Jurkat, Clone E6-1 (cell line): ENCODE data around the gene DTNB.
"Not testable (repeated sequence)": the region's sequence is repeated elsewhere in the genome, so short reads cannot be mapped to it uniquely, and the experiment has no call there.

Experiments used
- DNase-seq: peaks from one replicate; pipeline ENCODE4 v3.0.0-alpha.2; 2011; ENCODE audit warnings: low read depth, low spot score
- H3K4me3 ChIP-seq: 2 replicates; pipeline ENCODE4 v1.5.1; 2011; ENCODE audit warnings: mild to moderate bottlenecking, low read length, control low read depth, moderate library complexity

The DTNB gene

GRCh38 chr2:25413409-25413808, 260.0 kb downstream of the DTNB start:
- H3K4me3 ChIP-seq, DNase-seq: not testable (repeated sequence)

DNA sequence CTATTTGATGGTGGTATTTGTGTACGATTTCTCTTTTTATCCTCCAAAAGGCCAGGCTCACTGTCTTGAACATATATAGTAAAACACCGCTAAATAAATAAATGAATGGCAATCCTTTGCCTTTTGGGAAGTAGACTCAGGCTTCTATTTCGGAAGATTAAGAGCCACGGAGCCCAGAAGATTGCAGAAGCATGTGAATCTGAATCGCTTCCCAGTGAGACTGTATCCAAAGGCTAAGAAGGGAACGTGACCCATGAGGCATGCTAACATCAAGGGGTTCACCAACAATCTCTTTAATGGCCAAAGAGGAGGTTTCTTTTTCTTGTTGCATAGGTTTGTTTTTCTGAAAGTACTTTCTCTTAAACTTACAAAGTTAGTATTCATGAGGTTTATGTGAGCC, 261.6 kb downstream of the DTNB start:
- no peak overlapping the region for H3K4me3 ChIP-seq
- no peak for DNase-seq

DNA sequence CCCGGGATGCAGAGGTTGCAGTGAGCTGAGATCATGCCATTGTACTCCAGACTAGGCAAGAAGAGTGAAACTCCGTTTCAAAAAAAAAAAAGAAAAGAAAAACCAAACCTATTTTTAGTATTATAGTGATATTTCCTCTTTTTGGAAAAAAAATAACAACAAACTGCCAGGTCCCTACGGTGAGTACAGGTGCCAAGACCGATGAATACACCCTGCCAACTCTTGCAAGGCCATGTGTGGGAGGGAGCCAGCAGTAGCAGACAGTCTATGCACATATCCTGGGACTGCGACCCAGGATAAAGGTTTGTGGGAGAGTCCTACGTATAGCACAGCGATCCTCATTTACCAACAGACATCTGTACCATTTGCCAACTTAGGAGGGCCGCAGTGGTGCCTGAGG, 262.1 kb downstream of the DTNB start:
- no peak for DNase-seq
- H3K4me3 ChIP-seq: no peak overlapping the region

DNA sequence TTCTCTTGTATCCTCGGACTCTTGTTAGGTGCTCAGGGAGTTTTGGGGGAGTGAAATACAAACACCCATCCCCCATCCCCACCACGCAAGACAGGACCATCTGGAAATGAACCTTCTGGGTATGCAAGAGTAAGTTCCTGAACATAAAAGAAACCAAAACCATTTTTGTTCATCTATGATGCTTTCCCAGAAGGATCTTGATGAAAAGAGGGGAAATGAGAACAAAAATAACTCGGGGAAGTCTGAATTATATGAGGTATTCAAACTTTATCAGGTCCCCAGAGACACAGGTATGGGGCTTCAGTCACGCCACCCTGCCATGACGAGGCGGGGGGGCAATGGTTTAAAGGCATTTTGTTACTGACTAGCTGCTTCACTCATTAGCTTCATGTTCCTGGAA, 263.0 kb downstream of the DTNB start:
- no peak for DNase-seq

DNA sequence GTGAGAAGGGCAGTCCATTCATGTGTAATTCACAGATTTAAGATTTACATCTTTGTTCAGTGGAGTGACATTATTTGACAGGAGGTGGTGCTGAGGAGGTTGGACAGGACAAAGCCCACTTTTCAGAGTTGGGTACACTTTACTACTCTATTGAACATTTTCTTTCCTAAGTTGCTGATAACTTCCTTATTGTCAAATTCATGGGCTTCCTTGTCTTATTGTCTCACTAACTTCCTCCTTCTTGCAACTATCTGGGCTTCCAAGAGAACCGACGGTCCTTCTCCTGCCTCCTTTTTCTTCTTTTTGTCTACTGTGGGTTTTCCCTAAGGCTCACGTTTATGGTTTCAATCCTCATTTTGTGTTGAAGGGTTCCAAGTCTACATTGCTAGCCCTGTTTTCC, 263.9 kb downstream of the DTNB start:
- no peak overlapping the region for H3K4me3 ChIP-seq
- DNase-seq: no peak

More for the DNA sequence above, 263.0 kb downstream of the DTNB start:
- no peak overlapping the region for H3K4me3 ChIP-seq

DNA sequence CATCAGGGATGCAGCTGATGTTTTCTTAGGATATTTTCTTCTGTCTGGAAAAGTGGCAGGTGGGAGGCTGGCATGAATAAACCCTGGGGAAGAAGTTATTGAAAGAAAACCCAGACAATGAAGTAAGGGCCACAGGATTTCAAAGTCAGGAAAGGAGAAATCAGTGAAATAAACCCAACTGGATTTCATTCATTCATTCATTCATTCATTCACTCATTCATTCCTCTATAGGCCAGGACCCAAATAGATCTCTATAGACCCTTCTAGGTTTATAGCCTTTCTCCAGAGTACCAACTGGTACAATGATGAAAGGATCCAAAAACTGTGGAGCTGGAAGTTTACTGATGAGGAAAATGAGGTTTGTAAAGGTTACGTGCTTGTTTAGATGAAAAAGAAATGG, 264.3 kb downstream of the DTNB start:
- H3K4me3 ChIP-seq: no peak overlapping the region
- DNase-seq: no peak

- no peak overlapping the region for H3K4me3 ChIP-seq
- DNase-seq: no peak
These were observed 267.6 kb downstream of the DTNB start for GRCh38 chr2:25405611-25406295.

DNA sequence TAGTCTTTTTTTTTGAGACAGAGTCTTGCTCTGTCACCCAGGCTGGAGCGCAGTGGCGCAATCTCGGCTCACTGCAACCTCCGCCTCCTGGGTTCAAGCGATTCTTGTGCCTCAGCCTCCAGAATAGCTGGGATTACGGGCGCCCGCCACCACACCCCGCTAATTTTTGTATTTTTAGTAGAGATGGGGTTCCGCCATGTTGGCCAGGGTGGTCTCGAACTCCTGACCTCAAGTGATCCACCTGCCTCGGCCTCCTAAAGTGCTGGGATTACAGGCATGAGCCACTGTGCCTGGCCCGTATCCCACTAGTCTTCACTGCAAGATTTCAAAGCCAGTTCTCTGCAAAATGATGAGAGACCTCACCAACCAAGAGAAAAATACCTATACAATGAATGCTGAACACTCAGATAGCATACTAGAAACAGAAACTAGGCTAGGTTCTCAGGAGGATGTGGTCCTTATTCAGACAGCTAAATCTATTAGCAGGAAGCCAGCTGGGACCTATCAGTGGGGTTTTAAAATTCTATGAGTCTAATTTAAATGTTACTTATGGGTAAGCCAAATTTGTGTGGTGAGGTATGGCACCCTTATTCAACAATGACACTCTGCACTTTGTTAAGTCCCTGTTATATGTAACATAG, 270.1 kb downstream of the DTNB start:
- not testable (repeated sequence) for H3K4me3 ChIP-seq
- peak; percentile 58 for DNase-seq

DNA sequence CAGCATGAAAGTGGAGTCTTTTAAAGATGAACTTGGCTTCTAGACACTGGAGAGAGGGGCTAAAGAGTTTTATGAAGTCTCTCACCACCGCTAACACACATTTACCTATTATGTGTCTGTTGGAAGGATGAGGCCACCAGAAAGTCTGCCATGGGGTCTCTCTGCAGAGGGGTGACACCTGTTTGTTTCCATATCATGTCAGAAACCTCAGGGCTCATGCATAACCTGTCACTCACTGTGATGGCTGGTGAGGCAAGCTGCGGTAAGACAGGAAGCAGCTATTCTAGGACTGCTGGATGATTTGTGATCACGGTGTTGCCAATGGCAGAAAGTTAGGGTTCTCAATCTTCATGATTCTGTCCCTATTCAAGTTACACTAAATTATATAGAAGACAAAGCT, 270.9 kb downstream of the DTNB start:
- H3K4me3 ChIP-seq: no peak overlapping the region

DNA sequence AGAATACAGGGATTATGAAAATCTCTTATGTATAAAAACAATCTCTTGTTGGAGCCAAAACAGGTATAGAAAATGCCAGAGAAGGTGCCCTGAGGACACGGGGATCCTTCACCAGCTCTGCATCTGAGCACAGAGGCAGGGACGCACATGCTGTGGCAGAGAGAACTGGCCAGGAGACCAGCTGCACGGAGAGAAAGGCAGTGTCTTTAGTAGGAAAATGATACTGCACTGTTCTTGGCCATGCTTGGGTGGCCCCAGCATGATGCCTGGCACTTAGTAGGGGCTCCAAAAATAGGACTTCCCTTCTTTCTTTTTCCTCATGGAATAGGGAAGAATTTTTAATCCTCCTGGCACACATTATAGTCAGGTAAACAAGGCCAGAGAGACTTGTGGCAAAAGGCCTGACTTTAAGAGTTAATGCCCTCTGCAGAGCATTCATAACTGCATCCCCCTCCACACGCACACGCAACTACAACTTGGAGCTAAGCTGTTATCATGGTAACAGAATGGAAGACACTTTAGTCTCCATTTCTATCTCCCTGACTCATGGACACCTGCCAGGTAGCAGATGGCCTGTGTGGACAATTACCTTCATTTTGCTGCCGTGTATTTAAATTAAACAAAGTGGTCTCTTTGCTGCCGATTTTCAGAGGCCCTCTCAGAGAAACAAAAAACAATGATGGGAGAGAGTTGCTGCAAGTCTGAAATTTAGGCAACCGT, 271.9 kb downstream of the DTNB start:
- no peak for DNase-seq
- no peak overlapping the region for H3K4me3 ChIP-seq

More for the DNA sequence above, 270.9 kb downstream of the DTNB start:
- DNase-seq: peak; percentile 55

DNA sequence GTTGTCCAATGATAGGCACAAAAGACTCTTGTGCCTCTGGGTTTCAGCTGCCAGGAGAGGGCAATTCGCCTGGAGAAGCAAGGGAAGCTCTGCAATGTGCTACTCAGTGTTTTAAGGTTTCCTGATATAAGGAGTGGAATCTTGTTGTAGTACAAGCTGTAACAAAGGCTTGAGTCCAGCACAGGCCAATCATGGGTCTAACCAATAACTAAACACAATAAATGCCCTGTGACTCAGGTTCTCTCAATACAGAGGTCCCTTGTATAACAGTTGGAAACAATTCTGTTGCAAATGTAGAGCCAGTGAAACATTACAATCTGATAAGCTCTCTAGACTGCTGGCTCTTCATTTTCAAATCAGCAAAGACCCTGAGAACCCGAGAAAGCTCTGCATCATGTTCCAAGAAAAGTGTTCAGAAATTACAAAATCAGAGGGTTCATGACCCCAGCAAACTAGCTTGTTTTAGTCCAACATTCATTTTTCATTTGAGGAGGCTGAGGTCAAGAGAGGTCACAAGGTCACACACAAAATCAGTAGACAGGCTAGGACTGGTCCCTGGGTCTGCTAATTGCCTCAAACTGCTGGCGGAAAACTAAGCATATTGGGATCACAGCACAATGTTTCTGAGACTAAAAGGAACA, 272.7 kb downstream of the DTNB start:
- DNase-seq: no peak

DNA sequence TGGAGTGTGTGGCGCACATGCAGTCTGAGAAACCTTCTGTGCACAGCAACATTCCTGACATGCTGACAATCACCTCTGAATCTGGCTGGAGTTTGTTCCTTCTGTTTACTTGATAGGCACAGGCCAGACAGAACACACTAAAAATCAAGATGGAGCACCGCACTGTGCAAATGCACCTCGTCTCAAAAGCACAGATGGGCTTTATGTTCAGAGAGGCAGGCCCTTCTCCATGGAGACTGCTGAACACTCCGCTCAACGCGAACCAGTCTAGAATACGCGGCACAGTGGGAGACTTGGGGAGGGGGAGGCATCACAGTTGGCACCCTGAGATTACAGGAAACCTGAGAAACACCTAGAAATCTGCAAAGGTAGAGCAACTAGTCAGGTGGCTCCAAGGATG, 273.2 kb downstream of the DTNB start:
- H3K4me3 ChIP-seq: no peak overlapping the region
- DNase-seq: no peak

More for the DNA sequence above, 272.7 kb downstream of the DTNB start:
- no peak overlapping the region for H3K4me3 ChIP-seq

GRCh38 chr2:25398534-25398933, 274.8 kb downstream of the DTNB start:
- no peak overlapping the region for H3K4me3 ChIP-seq
- DNase-seq: no peak

GRCh38 chr2:25397777-25398176, 275.6 kb downstream of the DTNB start:
- H3K4me3 ChIP-seq: no peak overlapping the region
- no peak for DNase-seq

DNA sequence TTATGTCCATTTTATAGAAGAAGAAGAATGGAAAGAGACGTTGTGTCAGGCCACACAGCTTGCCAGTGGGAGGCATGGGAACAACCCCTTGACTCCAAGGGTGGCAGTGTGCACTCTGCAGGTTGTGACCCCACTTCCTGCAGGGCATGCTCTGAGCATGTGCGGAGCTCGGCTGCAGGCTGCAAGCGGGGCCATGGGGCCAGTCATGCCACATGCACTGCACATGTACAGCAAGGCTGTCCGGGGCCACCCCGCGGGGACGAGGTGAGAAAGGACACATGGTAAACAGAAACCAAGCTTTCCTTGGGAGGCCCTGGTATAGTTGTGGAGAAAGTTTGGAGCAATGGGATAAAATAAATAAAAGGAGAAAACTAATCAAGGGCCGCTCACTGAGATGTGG, 284.2 kb downstream of the DTNB start:
- DNase-seq: no peak
- H3K4me3 ChIP-seq: no peak overlapping the region

DNA sequence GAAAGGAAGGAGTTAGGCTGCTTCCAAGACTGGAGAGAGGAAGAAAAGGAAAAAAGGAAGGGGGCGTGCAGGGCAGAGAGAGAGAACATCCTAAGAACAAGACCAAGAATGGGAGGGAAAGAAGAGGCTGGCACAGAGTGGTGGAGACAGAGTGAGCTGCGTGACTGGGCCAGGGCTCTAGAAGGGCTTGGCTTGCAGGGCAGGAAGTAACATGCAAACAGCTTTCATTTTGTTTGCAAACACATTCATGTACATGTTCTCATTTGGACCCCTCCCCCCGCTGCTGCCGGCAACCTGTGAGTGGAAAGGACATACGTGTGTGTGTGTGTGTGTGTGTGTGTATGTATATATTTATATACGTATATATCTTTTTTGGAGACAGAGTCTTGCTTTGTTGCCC, 284.9 kb downstream of the DTNB start:
- no peak for DNase-seq
- no peak overlapping the region for H3K4me3 ChIP-seq

DNA sequence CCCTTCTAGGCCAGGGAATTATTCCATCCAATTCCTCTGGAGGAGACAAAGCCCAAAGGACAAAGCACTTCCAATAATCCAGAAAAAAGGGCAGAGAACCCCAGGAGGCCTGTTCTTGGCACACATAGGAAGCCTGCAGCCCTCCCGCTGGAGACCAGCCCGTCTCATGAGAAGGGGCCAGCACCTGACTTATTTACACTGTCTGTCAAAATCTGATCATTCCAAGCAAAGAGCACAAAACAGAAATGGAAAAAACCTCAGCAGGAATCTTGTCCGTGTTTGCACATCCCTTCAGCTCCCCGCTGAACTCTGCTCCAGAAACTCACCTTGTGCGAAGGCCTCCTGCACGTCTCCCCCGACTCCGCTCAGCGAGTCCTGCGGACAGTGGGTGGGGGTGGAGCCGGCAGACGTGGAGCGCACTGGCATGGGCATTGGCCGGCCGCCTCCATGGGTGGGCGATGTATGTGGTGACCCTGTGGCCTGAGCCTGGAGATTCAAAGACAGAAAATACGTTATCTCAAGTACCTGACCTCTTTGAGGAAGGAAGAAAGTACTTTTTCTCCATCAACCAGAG, 285.4 kb downstream of the DTNB start:
- no peak for DNase-seq
- no peak overlapping the region for H3K4me3 ChIP-seq

GRCh38 chr2:25386971-25387875, 286.2 kb downstream of the DTNB start:
- H3K4me3 ChIP-seq: no peak overlapping the region
- DNase-seq: no peak

DNA sequence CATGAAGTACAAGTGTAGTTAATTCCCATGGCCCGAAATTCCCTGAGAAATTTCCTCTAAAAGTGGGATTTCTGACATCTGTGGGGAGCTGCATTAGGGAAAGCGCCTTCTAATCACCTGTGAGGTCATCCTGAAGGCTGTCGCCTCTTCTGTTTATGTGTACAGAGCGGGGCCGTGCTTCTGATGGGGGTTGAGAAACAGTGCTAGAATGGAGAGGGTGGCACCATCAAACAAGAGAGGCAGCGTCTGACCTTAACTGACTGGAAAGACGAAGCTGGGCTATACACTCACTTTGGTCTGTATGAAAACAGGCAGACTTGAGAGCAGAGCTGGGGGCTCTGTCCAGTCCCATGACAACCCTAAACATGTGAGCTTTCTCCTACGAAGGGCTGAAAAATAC, 287.5 kb downstream of the DTNB start:
- no peak for DNase-seq
- H3K4me3 ChIP-seq: no peak overlapping the region
